ENCODE results near the gene CCP110.

DNA sequence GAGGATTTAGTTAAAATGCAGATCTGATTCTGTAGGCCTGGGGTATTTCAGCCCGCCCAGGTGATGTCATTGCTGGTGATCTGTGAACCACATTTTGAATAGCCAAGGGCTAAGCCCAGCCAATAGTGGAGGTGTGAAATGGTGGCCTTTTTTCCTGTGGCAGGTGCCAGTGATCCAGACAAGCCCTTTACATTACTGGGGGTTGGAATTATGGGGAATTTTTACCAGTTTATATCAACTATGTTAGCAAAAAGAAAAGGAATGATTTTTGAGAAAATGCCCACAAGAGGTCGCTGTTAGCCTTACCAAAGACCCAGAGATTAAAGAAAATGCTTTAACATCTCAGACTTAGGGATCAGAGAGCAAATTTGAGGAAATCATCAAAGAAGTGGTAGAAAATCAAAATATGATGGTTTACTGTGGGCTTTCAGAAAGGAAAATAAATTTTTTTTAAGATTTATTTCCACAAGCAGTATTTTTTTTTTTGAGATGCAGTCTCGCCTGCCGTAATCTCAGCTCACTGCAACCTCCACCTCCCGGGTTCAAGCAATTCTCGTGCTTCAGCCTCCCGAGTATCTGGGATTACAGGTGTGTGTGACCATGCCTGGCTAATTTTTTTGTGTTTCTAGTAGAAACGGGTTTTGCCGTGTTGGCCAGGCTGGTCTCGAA, 35.6 kb downstream of the CCP110 start:
- TF ChIP-seq EZH2 (IDR thresholded peaks at IDR 0.05; ENCODE audit: insufficient read depth, poor library complexity, severe bottlenecking) (no peak), EZH2phosphoT487 (IDR thresholded peaks at IDR 0.05; ENCODE audit: insufficient read depth, low read depth) (no peak)
